ENCODE results near the gene BTNL9. TPM values are rescaled to one million over a fixed set of nuclear protein-coding genes. Genes with fewer than 3 reads are reported as not detected.
A peak's percentile ranks its signal among the peaks of the same experiment; 100 is the strongest.

Gene BTNL9
- total and polyA plus RNA-seq, 2 of the 13 experiments (the other 11 are each of a cell fraction or from before 2014, with no cell fraction given) = 0.13 TPM; not detected in 1

- no peak for FAIRE-seq
- intact Hi-C loops (cut with micrococcal nuclease; ENCODE audit: unreplicated experiment) = no loop called here
Observed at GRCh38 chr5:181086884-181087205, 46.8 kb downstream of the BTNL9 start.

GRCh38 chr5:181087309-181087708 lies 47.2 kb downstream of the BTNL9 start:
- CTCF ChIA-PET (ENCODE audit: low intra/inter-chr PET ratio, low total read pairs) = interaction anchor here (1.0 kb wide), 1 partner anchor 219 kb away, joined by 3 read pairs; no protein-coding TSS in a partner anchor
- Histone ChIP-seq H3K4me1 (ENCODE audit: insufficient read depth, low read length) (peaks cover 15% of the 10 kb centered on the region), H3K9ac (ENCODE audit: insufficient read depth, low read depth, low read length) (no peak overlapping the region), H3K4me3 (replicated peaks in 1 of 3; ENCODE audit: insufficient read depth in 1 of 3, low read depth in 2 of 3, low read length in 3 of 3) (no peak overlapping the region), H3K9me3 (ENCODE audit: low read length) (no peaks in the 10 kb centered on the region), H3K4me2 (ENCODE audit: low read depth, low read length) (no peak overlapping the region), H3K27ac (ENCODE audit: extremely low read length, insufficient read depth, low read length) (no peak overlapping the region), H4K20me1 (ENCODE audit: insufficient read depth, low read length) (no peaks in the 10 kb centered on the region), H3K36me3 (replicated peaks in 1 of 2; ENCODE audit: control insufficient read depth in 1 of 2, insufficient read depth in 2 of 2, low read length in 2 of 2) (no peaks in the 10 kb centered on the region), H2AFZ (ENCODE audit: low read length) (no peak overlapping the region), H3K79me2 (ENCODE audit: insufficient read depth, low read length) (no peaks in the 10 kb centered on the region), H3K27me3 (ENCODE audit: control insufficient read depth in 1 of 2, insufficient read depth in 2 of 2, low read length in 2 of 2) (peaks cover 4 to 26% of the 10 kb centered on the region in 2 experiments)
- intact Hi-C loops (cut with micrococcal nuclease; ENCODE audit: unreplicated experiment) = no loop called here
- POLR2A ChIA-PET = no interaction called here
- FAIRE-seq (no peak), ATAC-seq (peak; percentile 30; the same call in 1 of the 3 replicates), DNase-seq (ENCODE audit: low spot score) (no peak)
- WGBS (ENCODE audit: low lambda C conversion rate) = 66% methylated on average over 10 of the region's 10 CpGs
- no TSS peak for BruUV-seq (replicated peaks)
- in situ Hi-C loops (cut with HindIII; ENCODE audit: extremely low pct_ligation_motif_present, low pct_unique_long_range_greater_than_20kb) = no loop called here
- TF ChIP-seq KLF16 (CRISPR knock-in tag; IDR thresholded peaks at IDR 0.05) (no peak), ZNF562 (CRISPR knock-in tag; IDR thresholded peaks at IDR 0.05; ENCODE audit: borderline replicate concordance) (no peak), ZFY (CRISPR knock-in tag; IDR thresholded peaks at IDR 0.05) (no peak), MIER3 (CRISPR knock-in tag; IDR thresholded peaks at IDR 0.05; ENCODE audit: borderline replicate concordance) (no peak), ZNF382 (CRISPR knock-in tag; IDR thresholded peaks at IDR 0.05; ENCODE audit: borderline replicate concordance) (no peak), ZSCAN30 (CRISPR knock-in tag; IDR thresholded peaks at IDR 0.05) (no peak), TFDP2 (CRISPR knock-in tag; IDR thresholded peaks at IDR 0.05) (no peak), RERE (CRISPR knock-in tag; IDR thresholded peaks at IDR 0.05; ENCODE audit: low read depth) (no peak), U2AF1 (optimal IDR thresholded peaks at IDR 0.05; ENCODE audit: low read depth, low read length) (no peak), EED (CRISPR knock-in tag; IDR thresholded peaks at IDR 0.05) (no peak), BORCS8-MEF2B (CRISPR knock-in tag; IDR thresholded peaks at IDR 0.05) (no peak)

More at GRCh38 chr5:181086884-181087205, 46.8 kb downstream of the BTNL9 start:
- Histone ChIP-seq H3K36me3 (replicated peaks in 1 of 2; ENCODE audit: control insufficient read depth in 1 of 2, insufficient read depth in 2 of 2, low read length in 2 of 2) (no peaks in the 10 kb centered on the region), H3K4me2 (ENCODE audit: low read depth, low read length) (0 out of 2 replicates have a peak overlapping the region, but pooled peaks have one; percentile 9), H3K27ac (ENCODE audit: extremely low read length, insufficient read depth, low read length) (no peak overlapping the region), H3K27me3 (ENCODE audit: control insufficient read depth in 1 of 2, insufficient read depth in 2 of 2, low read length in 2 of 2) (peaks cover 4 to 26% of the 10 kb centered on the region in 2 experiments), H3K9ac (ENCODE audit: insufficient read depth, low read depth, low read length) (no peak overlapping the region), H3K4me1 (ENCODE audit: insufficient read depth, low read length) (peaks cover 15% of the 10 kb centered on the region), H3K79me2 (ENCODE audit: insufficient read depth, low read length) (no peaks in the 10 kb centered on the region), H3K9me3 (ENCODE audit: low read length) (no peaks in the 10 kb centered on the region), H4K20me1 (ENCODE audit: insufficient read depth, low read length) (no peaks in the 10 kb centered on the region), H3K4me3 (replicated peaks in 1 of 3; ENCODE audit: insufficient read depth in 1 of 3, low read depth in 2 of 3, low read length in 3 of 3) (no peak overlapping the region), H2AFZ (ENCODE audit: low read length) (no peak overlapping the region)
- DNase-seq (ENCODE audit: low spot score) (no peak), ATAC-seq (peak; percentile 27; the same call in 1 of the 3 replicates)
- no TSS peak for BruUV-seq (replicated peaks)
- in situ Hi-C loops (cut with HindIII; ENCODE audit: extremely low pct_ligation_motif_present, low pct_unique_long_range_greater_than_20kb) = no loop called here
- CTCF ChIA-PET (ENCODE audit: low intra/inter-chr PET ratio, low total read pairs) = no interaction called here
- TF ChIP-seq AGO2 (optimal IDR thresholded peaks at IDR 0.05; ENCODE audit: low read depth, low read length) (no peak), ASH2L (IDR thresholded peaks at IDR 0.05; ENCODE audit: insufficient read length, low read depth, low read length) (no peak), PTBP1 (IDR thresholded peaks at IDR 0.05; ENCODE audit: low read depth, low read length, poor library complexity, severe bottlenecking) (no peak), NCOA5 (CRISPR knock-in tag; IDR thresholded peaks at IDR 0.05) (no peak)
- POLR2A ChIA-PET = no interaction called here
- WGBS (ENCODE audit: low lambda C conversion rate) = 26% methylated on average over 7 of the region's 7 CpGs
